Sigmoid colon (tissue), 7 donors: ENCODE data around the gene CACNA1C. TPM values are rescaled to one million over a fixed set of nuclear protein-coding genes. Genes with fewer than 3 reads are reported as not detected.

Source experiments
- DNase-seq: peaks from one replicate; pipeline ENCODE4 v3.0.0-alpha.2; 2019
- H3K27ac ChIP-seq, 4 donors: fragments of 200-600 bp; sonication (generic); one replicate each; pipeline ENCODE4 v1.5.1; 2016 to 2019; ENCODE audit warnings: mild to moderate bottlenecking in 1 of 4
- H3K27me3 ChIP-seq, 3 donors: fragments of 200-600 bp; sonication (generic); one replicate each; pipeline ENCODE4 v1.5.1; 2019; ENCODE audit warnings: mild to moderate bottlenecking in 1 of 3
- H3K36me3 ChIP-seq, 4 donors: fragments of 200-600 bp; sonication (generic); one replicate each; pipeline ENCODE4 v1.5.1; 2016 to 2019
- H3K4me1 ChIP-seq, 4 donors: fragments of 200-600 bp; sonication (generic); one replicate each; pipeline ENCODE4 v1.5.1; 2017 to 2019
- H3K4me3 ChIP-seq, 4 donors: fragments of 200-600 bp; sonication (generic); one replicate each; pipeline ENCODE4 v1.5.1; 2017 to 2019; ENCODE audit warnings: mild to moderate bottlenecking in 2 of 4, moderate library complexity in 1 of 4
- H3K9me3 ChIP-seq, 4 donors: fragments of 200-600 bp in 3 of 4; sonication (generic) in 3 of 4; one replicate each; pipeline versions ENCODE4 v1.5.1 to v1.6.1; 2013 to 2019
- CTCF ChIP-seq, 4 experiments: fragments of 450-650 bp in 3 of 4; fragments of 200-600 bp in 1 of 4; IDR thresholded peaks; one replicate each; pipeline ENCODE4 v1.5.1; 2016 to 2019; ENCODE audit warnings: antibody characterized with exemption in 4 of 4, mild to moderate bottlenecking in 3 of 4, moderate library complexity in 2 of 4
- EP300 ChIP-seq, 4 donors: sonication (generic); formaldehyde crosslinking; IDR thresholded peaks; one replicate each; pipeline ENCODE4 v1.6.1; 2017; ENCODE audit warnings: antibody characterized with exemption in 4 of 4
- POLR2A ChIP-seq, 2 donors: fragments of 450-650 bp; IDR thresholded peaks; one replicate each; pipeline ENCODE4 v1.6.1; 2016; ENCODE audit warnings: antibody characterized with exemption in 2 of 2, mild to moderate bottlenecking in 2 of 2, moderate library complexity in 2 of 2
- POLR2AphosphoS5 ChIP-seq, 4 donors: sonication (generic); formaldehyde crosslinking; IDR thresholded peaks; one replicate each; pipeline ENCODE4 v1.6.1; 2017; ENCODE audit warnings: antibody characterized with exemption in 4 of 4
- WGBS, 2 donors: extraction: QIAGEN DNeasy Blood & Tissue Kit; methylation state at CpG; one replicate each; pipeline ENCODE4 v1.1.7; 2013; 5-methylcytosine and 5-hydroxymethylcytosine counted together
- intact Hi-C: fragments of 100-400 bp; cut with DNase I; formaldehyde crosslinking; loops from one replicate; pipeline ENCODE4 v1.15.1; 2023
- polyA plus RNA-seq, 3 donors: library from polyadenylated mRNA; stranded (reverse); fragments of 200-250 nt; gene quantifications; one replicate each; pipeline ENCODE4 v1.2.3, GENCODE V29; 2013
- total RNA-seq, 4 donors: library from RNA; depleted of rRNA; stranded (reverse); fragments of >200 nt; gene quantifications; one replicate each; pipeline ENCODE4 v1.1.0, GENCODE V29; 2016
- donor health status: healthy with polysubstance abuse.
- donor health status: Bipolar disorder and iron deficiency.
- donor health status: healthy.

The CACNA1C gene
- total and polyA plus RNA-seq, 7 donors = 0.46 to 213 (median 62.0) TPM

GRCh38 chr12:2654741-2655140, 602.0 kb downstream of the CACNA1C start:
- H3K4me1 ChIP-seq = peaks cover 0 to 13% (median 8%) of the 10 kb centered on the region in 4 donors
- peaks cover 16 to 84% (median 54%) of the 10 kb centered on the region in 4 donors for H3K36me3 ChIP-seq
- intact Hi-C loops = no loop called here
- H3K27me3 ChIP-seq = no peaks in the 10 kb centered on the region
- no peaks in the 10 kb centered on the region for H3K9me3 ChIP-seq
- TF ChIP-seq POLR2AphosphoS5 (IDR thresholded peaks at IDR 0.05) = no peak
- TF ChIP-seq EP300 (IDR thresholded peaks at IDR 0.05) = no peak
- no peak for TF ChIP-seq CTCF (IDR thresholded peaks at IDR 0.05)
- no peak for TF ChIP-seq POLR2A (IDR thresholded peaks at IDR 0.05)
- H3K4me3 ChIP-seq = no peak overlapping the region
- DNase-seq = peak; percentile 8
- H3K27ac ChIP-seq = no peak overlapping the region
- WGBS, 2 donors = 72% methylated on average over 4 of the region's 4 CpGs

- TF ChIP-seq CTCF (IDR thresholded peaks at IDR 0.05) (no peak), POLR2A (IDR thresholded peaks at IDR 0.05) (no peak), EP300 (IDR thresholded peaks at IDR 0.05) (no peak)
- H3K36me3 ChIP-seq = peaks cover 21 to 90% (median 48%) of the 10 kb centered on the region in 4 donors
- H3K4me1 ChIP-seq = no peaks in the 10 kb centered on the region
- no peaks in the 10 kb centered on the region for H3K27me3 ChIP-seq
- intact Hi-C loops = no loop called here
- WGBS, 2 donors = 96% methylated on average over 2 of the region's 2 CpGs
- H3K9me3 ChIP-seq = no peaks in the 10 kb centered on the region
- no peak overlapping the region for H3K4me3 ChIP-seq
- H3K27ac ChIP-seq = no peak overlapping the region
- no peak for DNase-seq
Observed at GRCh38 chr12:2662524-2662923, 609.7 kb downstream of the CACNA1C start.

GRCh38 chr12:2664721-2665577, 612.2 kb downstream of the CACNA1C start:
- DNase-seq = peak; percentile 49
- Histone ChIP-seq H3K4me3 (no peak overlapping the region), H3K27me3 (no peaks in the 10 kb centered on the region), H3K36me3 (peaks cover 35 to 90% (median 58%) of the 10 kb centered on the region in 4 donors), H3K9me3 (no peaks in the 10 kb centered on the region), H3K27ac (no peak overlapping the region), H3K4me1 (no peaks in the 10 kb centered on the region)
- no peak for TF ChIP-seq EP300 (IDR thresholded peaks at IDR 0.05)
- TF ChIP-seq CTCF (IDR thresholded peaks at IDR 0.05) = no peak
- no peak for TF ChIP-seq POLR2AphosphoS5 (IDR thresholded peaks at IDR 0.05)
- no peak for TF ChIP-seq POLR2A (IDR thresholded peaks at IDR 0.05)
- 86 to 87% methylated on average over 7 of the region's 7 CpGs for WGBS, 2 donors
- intact Hi-C loops = no loop called here

GRCh38 chr12:2666411-2666810, 613.6 kb downstream of the CACNA1C start:
- H3K36me3 ChIP-seq = peaks cover 41 to 93% (median 57%) of the 10 kb centered on the region in 4 donors
- WGBS, 2 donors = 88 to 91% methylated on average over 11 of the region's 11 CpGs
- no peaks in the 10 kb centered on the region for H3K4me1 ChIP-seq
- TF ChIP-seq POLR2AphosphoS5 (IDR thresholded peaks at IDR 0.05) (no peak), CTCF (IDR thresholded peaks at IDR 0.05) (no peak), EP300 (IDR thresholded peaks at IDR 0.05) (no peak), POLR2A (IDR thresholded peaks at IDR 0.05) (no peak)
- no peaks in the 10 kb centered on the region for H3K9me3 ChIP-seq
- no peak overlapping the region for H3K4me3 ChIP-seq
- no peaks in the 10 kb centered on the region for H3K27me3 ChIP-seq
- no peak overlapping the region for H3K27ac ChIP-seq
- intact Hi-C loops = no loop called here
- peak; percentile 37 for DNase-seq
